ENCODE results near the gene PAQR5.

PAQR5 gene

DNA sequence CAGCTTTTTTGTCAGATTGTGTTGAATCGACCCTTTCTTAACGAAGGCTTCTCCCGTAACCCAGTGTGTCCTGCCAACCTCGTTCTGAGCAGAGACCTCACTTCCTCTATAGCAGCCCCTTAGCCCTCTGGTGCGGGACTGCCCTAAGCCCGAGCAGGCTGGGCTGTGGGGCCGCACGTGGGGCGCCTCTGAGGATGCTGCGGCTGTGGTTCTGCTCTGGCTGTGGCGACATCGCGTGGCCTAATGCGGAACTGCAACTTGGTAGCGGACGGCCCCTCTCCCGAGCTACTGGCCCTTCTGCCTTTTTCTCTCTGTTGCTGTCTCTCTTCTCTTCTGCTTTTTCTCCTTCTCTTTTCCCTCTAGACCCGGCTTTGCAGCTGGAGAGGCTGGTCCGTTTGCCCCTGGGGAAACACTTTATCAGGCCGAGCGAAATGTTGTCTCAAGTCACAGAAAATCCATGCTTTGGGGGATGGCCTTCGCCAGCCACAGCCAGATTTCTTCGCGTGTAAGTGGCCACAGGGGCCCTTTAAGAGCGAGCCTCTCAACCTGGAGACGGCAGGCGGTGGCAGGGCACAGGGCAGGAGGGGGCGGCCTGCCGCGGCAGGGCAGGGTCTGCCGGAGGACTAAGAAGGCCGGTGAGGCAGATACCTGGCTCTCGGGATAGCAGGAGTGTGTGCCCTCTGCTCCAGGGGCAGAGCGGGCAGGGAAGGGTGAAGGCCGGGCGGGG lies 96.0 kb downstream of the PAQR5 start:
- peak; percentile 70 for DNase-seq

DNA sequence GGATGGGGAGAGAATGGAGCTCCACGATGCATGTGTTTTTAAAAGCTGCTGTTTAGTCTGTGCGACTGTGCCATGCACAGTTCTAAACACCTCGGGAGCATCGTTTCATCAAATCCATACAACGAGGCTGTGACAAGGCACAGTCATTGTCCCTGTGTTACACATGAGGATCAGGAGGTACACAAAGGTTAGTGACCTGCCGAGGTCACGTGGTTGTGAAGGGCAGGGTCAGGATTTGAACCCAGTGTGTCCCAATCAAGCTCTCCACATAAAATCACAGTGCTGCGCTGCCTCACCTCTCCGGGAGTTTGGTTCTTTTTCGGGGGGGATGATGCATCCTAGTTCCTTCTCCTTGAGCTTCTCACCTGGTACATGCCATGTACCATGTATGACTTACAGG lies 96.7 kb downstream of the PAQR5 start:
- DNase-seq, result no peak

DNA sequence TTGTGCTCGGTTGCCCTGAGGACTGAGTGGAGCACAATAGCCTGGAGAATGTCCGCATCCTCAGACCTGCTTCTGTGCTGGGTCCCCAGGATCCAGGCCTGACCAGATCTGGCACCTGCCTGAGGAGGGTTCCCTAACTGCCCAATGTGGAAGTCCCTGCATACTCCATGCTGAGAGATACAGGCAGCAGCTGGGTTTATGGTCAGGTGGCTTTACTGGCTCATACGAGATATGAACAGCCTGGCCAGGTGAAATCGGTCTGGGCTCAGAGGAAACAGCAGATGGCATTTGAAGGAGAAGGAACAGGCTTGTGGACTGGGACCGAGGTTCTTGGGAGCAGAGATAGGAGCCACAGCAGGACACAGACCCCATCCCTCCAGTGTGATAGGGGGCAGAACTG lies 97.3 kb downstream of the PAQR5 start:
- DNase-seq, result no peak

DNA sequence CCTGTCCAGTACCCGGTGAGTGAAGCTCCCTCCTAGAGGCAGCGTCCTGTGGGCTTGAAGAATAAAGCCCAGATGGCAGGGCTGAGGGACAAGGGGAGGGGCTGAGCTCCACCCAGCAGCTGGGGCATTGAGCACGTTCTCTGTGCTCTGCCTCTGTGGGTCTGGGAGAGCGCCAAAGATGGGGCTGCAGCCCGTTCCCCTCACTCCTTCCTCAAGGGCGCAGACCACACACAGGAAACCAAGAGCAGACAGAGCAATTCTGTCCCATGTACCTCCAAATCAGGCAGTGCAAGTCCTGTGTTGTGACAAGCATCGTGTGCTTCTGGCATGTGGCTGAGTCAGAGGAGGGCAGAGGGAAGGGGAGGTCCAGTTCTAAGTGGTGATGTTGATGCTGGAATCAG lies 99.8 kb downstream of the PAQR5 start:
- no peak for DNase-seq

DNA sequence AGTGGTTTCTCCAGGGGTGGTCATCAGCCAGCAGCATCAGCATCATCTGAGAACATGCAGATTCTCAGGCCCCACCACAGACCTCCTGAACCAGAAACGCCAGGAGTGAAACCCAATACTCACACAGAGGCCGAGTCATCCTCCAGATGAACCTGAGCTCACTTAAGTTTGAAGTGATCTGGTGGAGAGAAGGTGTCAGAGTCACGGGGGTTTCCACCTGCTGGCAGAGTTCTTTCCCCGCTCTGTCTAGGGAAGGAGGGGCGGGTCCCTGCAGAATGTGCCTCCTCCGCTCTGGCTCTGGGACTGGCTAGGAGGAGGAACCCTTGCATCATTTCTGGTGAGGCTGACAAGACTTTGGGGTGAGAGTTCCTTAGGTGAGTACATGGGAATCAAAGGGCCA lies 102.1 kb downstream of the PAQR5 start:
- no peak for DNase-seq

DNA sequence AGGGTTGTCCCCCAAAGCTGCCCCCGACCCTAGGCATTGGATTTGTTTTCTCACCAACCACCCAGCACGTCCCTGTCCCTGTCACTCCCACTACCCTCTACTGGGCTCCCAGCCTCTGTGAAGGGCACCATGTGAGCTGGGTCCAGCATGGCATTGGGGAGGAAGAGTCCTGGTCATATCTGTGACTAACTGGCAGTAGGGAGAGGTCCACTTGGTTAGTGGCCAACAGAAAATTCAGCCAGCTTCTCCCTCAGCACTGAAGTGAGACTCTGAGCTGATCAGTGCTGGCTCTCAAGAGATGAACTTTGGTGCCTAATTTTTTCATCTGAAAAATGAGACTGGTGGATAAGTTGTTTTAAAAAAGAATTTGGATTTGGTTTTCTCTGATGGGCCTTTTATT lies 104.1 kb downstream of the PAQR5 start:
- DNase-seq, result no peak

DNA sequence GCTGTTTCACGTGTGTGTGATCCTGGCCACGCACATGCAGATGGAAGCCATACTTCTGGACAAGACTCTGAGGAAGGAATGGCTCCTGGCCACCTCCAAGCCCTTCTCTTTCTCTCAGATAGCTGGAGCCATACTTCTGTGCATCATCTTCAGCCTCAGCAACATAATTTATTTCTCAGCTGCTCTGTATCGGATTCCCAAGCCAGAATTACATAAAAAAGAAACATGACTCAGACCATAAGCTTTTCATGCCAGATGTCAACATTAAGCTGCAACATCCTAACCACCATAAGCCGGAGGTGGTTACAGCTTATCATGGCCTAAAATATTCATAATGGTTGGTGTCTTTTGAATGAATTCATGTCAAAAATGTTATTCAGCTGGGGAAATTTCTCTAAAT lies 104.9 kb downstream of the PAQR5 start:
- no peak for DNase-seq

DNA sequence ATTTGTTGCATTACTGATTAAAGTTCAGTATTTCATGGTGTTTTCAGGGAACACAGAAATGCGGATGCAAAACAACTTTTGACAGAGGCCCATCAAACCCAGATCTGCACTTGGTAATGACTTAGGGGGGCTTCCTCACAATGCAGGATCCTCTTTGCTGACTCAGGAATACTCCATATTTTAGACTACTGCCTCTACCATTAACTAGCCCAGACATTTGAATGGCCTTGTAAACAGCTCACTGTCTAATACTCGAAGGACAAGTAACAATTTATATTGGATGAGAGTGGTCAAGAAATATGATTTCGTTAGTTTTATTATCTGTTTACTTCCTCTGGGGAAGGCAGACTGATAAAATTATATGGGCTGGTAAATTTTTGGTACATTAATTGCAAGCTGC lies 106.4 kb downstream of the PAQR5 start:
- DNase-seq, result no peak

DNA sequence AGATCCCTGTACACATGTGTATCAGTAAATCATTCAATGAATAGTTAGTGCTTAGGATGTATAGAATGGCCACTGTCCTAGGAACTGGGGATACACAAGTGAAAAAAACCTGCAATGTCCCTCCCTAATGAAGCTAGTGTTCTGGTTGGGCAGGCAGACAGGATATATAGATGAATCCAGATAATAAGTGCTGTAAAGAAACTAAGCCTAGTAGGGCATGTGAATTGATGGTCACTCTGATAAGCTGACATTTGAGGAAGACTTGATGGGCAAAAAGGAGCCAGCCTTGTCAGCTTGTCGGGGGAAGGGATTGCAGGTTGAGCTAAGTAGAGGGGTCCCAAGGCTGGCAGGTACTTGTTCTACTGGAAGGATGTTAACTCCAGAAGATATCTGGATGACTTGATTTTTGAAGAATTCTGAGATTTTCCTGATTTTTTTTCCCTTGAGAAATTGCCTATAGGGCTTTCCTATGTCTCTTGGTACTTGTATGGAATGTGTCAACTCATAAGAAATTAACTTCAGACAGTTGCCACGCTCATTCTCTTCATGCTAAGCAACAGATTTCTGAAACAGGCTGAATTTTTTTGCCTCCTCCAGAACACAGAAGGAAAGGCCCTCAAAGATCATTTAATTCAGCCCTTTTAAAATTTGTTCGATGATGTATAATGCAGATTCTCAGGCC lies 109.1 kb downstream of the PAQR5 start:
- no peak for DNase-seq

DNA sequence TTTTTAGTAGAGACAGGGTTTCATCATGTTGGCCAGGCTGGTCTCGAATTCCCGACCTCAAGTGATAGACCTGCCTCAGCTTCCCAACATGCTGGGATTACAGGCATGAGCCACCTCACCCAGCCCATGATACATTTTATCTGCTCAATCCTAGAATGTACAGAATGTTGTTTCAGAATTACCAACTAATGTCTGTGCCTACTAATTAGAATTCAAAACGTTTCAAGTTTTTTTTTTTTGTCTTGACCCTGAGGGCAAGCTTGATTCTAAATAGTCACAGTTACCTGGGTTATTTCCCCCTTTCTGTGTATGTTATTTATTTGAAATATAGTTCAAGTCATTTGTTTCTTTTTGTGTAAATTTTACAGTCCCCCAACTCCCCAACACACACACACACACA lies 110.1 kb downstream of the PAQR5 start:
- DNase-seq, result no peak

DNA sequence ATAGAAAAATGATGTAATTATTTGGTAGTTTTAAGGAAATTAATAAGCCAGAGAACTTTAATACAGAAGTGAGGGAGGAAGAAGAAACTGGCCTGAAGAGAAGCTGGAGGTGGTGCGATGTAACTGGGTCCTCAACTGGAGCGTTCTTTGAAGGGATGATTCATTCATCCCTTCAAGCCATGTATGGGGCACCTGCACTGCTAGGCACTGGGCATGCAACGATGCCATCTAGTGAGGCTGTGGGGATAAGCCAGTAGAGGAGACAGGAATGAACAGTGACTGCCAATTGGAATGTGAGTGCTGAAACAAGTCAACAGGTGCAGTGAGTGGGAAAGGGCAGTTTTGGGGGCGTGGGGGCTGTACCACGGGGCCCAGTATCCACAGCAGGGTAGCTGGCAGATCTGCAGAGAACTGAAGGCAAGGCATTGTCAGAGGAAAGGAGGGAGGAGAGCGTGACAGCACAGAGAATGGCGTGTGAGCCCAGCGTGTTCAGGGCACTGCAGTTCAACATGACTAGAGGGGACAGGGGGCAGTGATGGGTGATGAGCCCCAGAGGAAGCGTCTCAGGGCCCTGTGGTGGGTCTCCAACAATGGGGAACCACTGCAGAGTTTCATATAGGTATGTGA lies 111.6 kb downstream of the PAQR5 start:
- no peak for DNase-seq

DNA sequence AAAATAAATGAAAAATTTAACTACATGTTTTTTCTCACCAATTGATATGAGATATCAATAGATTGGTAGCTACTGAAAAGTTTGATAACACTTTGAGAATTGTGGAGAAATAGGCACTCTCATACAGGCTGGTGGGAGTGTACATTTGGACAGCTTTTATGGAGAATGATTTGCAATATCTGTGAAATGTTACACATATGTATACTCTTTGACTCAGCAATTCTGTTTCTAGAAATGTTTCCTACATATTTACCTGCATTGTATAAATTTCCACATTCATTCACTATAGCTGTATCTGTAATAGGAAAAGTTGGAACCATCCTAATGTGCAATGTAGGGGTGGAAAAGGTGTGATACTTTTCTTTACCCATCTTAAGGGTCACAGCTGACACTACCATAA lies 113.6 kb downstream of the PAQR5 start:
- DNase-seq, result no peak

DNA sequence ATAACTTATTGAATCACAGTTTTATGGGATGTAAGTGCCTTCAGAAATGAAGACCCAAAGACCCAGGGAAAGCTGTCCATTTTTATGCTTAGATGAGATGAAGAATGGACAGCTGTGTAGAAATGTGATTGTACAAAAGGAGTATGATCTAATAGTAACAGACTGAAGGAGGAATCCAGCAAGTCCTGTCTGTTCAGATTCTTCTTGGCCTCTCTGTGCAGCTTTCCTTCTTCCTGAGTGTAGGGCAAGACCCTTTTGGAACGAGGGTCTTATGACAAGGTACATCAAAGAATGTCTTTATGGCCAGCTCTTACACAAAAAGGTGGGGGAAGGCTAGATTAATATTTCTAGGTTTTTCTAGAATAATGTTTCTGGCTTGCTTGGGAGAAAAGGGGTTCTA lies 114.0 kb downstream of the PAQR5 start:
- no peak for DNase-seq

DNA sequence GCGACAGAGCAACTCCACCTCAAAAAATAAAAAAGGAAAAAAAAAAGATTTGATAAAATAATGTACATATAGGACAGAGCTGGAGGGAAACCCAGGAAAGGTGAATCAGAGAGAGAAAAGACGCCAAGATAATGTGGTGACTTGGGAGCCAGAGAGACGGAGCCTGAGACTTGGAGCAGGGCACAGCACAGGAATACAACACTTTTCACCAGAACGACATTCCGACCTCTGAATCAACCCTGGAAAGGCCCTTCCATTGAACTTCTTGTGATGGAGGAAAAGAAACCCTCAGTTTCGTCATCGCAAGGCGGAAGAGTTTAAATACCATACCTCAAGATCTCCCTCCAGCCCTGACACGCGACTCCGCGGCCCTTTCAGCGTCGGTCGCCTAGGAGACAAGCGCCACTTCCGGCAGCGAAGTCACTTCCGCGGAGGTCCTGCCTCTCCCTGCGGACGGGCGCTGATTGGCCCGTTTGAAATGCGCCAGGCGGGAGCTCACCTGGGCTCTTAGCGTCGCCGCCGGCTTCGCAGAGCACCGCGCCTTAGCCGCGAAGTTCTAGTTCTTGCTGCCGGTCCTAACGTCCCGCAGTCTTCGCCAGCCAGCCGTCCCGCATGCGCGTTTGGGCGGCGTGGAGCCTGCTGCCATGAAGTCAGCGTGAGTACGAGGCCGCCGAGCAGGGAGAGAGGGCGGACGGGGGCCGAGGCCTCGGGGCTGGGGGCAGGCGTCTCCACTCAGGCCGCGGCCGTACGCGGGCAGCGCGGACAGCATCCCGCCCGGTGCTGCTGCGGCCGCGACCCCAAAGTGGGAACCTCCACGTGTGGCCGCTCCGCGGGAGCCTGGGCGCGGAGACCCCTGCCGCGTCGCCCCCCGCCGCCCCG lies 115.3 kb downstream of the PAQR5 start, which contains the start of gene KIF23:
Gene KIF23 (plus strand): TSS at position 528 of the 879 bp plus-strand sequence. CDS start 117 bp downstream, at position 645.
- peak; percentile 96 for DNase-seq

DNA sequence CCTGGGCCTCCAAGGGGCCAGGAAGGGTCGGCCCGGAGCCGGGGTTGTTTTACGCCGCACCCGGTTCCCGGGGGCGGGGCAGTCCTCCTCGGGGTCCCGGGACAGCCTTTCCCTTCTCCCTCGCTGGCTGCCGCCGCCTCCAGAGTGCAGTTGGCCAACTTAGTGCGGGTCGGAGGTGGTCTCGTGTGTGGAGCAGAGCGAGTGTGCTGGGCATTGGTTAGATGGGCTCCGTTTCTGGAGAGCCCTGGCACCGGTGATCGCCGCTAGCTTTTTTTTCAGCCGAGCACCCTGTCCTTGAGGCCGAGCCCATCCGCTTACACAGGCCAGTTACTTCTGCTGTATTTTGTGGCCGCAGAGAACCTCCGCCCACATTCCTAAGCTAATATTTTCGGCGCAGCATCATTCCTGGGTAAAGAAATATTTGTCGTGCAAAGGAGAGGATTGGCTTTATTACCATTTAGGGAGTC lies 116.0 kb downstream of the PAQR5 start:
- peak; percentile 27 for DNase-seq

DNA sequence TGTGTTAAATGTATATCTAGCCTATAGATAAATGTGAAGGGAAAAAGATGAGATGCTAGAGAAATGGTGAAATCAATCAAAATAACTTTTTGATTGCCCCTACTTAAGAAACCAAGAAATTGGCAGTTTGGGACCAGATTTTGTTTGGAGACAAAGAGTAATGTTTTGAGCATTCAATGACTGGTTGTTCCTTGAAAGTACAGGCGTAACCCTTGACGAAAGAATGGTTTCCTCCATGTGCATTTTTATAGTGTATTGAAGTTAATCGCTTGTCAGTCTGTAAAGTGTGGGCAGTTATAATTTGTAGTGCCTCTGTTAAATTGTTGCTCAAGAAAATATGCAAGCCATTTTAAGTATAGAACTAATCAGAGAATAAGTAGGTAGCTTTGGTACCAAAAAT lies 116.7 kb downstream of the PAQR5 start:
- DNase-seq, result no peak

DNA sequence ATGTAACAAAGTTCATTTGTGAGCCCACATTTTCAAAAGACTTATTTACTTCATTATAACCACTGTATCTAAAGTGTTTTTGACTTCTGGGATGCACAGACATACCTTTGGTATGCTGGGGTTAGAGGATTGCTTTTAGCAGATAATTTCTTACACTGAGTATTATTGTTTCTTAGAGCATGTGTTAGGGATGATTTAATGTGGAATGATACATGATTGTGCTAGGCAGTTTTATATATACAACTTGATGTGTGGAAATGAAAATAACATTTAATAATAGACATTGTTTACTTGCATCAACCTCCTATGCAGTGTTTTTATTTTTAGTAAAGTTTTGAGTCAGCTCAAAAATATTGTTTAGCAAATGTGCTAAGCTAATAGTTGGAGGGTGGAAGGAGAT lies 118.9 kb downstream of the PAQR5 start:
- no peak for DNase-seq

DNA sequence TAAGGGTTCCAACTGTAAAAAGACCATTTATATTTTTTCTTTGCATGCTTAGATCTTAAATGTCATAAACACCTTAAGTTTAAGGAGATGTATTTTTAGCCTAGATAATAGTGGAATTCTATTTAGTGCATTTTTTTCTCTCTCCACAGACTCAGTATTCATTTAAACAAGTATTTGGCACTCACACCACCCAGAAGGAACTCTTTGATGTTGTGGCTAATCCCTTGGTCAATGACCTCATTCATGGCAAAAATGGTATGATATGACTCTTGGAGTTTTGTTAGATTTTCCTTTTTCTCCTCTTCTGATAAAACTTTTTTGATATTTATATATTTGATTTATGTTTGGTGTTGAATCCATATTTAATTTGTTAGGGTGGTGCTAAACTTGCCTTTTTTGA lies 122.8 kb downstream of the PAQR5 start:
- DNase-seq, result no peak

DNA sequence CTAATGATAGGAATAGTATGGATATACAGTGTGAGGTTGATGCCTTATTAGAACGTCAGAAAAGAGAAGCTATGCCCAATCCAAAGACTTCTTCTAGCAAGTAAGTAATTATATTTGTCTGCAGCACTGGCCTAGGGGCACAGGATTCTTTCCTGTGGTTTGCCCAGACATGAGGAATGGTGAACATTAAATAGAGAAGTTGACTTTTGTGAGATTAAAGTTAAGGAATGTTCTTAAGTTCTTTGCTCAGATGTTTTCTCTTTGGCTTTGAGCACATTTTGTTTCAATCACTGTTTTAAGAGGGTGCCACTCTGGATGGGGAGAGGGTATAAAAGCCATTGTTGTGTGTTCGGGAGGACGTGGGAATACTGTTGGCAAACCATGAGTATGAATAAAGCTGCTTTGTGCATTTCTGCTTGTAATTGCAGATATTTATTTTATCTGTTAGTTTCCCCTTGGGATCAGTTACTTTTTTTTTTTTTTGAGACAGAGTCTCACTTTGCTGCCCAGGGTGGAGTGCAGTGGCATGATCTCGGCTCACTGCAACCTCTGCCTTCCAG lies 123.7 kb downstream of the PAQR5 start:
- no peak for DNase-seq

DNA sequence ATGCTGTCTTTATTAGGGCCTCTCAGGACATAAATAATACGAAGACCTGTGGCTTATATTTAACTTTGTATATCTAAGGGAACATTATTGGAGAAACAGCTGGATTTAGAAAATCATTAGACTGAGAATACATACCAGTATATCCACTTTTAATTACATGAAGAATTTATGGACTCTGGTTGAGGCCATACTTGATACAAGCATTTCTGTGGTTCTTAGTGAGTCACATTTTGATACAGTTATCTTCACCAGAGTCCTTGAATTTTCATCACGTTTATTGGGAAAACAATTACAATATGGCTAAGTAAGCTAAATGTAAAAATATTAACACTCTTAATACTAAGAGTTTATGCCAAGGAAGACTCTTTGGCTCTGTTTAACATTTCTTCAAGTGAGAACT lies 125.3 kb downstream of the PAQR5 start:
- DNase-seq, result no peak

DNA sequence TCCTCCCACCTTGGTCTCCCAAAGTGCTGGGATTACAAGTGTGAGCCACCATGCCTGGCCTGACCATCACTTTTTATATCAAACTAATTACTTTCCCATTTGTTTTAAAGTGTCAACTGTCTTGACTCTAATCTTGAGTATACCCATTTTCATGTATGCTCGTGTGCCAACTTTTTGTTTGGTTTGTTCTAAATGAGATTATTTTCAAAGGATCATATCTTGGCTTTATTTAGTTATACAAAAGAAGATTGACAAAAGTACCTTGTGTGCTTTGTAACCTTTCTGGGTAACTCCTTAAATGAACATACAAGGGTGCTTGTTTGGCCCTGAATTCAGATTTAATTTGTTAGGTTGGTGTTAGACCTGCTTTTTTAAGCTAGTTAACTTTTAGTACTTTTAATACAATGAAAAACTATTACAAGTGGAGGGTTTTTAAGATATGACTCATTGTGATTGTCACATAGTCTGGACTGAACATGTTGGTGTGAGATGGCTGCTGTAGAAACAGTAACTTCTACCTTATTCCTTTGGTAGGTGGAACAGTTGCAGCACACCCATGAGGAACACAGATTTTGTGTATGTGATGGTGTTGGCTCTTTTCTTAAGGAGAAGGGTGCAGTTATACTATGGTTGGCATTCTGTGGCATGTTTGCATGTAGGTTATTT lies 126.2 kb downstream of the PAQR5 start:
- DNase-seq, result no peak

DNA sequence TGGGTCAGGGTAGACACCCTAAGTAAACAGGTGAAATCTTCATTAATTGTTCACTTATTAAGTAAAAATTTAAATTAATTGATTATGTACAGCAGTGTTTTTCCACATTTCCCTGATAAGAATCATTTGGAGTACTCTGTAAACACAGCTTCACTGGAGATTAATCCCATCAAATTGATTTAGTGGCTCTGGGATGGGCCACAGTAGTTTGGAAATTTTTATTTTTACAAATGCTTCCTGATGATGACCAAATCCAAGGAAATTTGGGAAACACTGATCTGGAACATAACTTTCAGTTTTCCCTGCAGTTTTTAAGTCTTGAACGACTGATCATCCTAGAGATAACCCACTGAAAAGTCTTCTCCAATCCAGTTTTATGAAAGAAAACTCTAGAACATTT lies 135.1 kb downstream of the PAQR5 start:
- no peak for DNase-seq

All from NK-92 treated with Interleukin-12 subunit alpha and Interleukin-12 subunit beta, amount 100 ng/mL, for 24 hours (cell line).